Ovary (tissue), 3 donors: ENCODE results near the gene HSD17B3.

ENCODE experiments used
- CTCF ChIP-seq, 3 donors: fragments of 450-650 bp in 2 of 3; fragments of 200-600 bp in 1 of 3; IDR thresholded peaks; one replicate each; pipeline versions ENCODE4 v1.5.1 to v1.8.0; 2016 to 2022; ENCODE audit warnings: antibody characterized with exemption in 3 of 3, mild to moderate bottlenecking in 1 of 3
- POLR2A ChIP-seq: fragments of 450-650 bp; IDR thresholded peaks from one replicate; pipeline ENCODE4 v1.6.1; 2017; ENCODE audit warnings: antibody characterized with exemption, mild to moderate bottlenecking, moderate library complexity
- donor health status: DM: no; HTN: no; CAD: no.

GRCh38 chr9:96203867-96204501 is 98.0 kb downstream of the HSD17B3 start:
- TF ChIP-seq CTCF (IDR thresholded peaks at IDR 0.05) (no peak), POLR2A (no peak)
